HepG2 (cell line): Measurements from ENCODE around the gene HSPA1A. TPM values are rescaled to one million over a fixed set of nuclear protein-coding genes. Genes with fewer than 3 reads are reported as not detected.

Experiments
- AHR ChIP-seq: IDR thresholded peaks from 2 replicates; pipeline ENCODE4 v1.6.1; 2018; ENCODE audit warnings: missing genetic modification reagents, missing compliant biosample characterization
- BRD4 ChIP-seq: sonication (generic); formaldehyde crosslinking; IDR thresholded peaks from 2 replicates; pipeline ENCODE4 v1.4.0; 2020; ENCODE audit warnings: missing genetic modification reagents
- CENPT ChIP-seq: sonication (generic); formaldehyde crosslinking; IDR thresholded peaks from 2 replicates; pipeline ENCODE4 v1.8.0; 2022; ENCODE audit warnings: low read depth, mild to moderate bottlenecking, moderate library complexity, missing genetic modification reagents
- CREB1 ChIP-seq, 2 experiments: fragments of 450-650 bp in 1 of 2; IDR thresholded peaks; 2 replicates each; pipeline ENCODE4 v1.6.1; 2016 to 2017; ENCODE audit warnings: control low read depth in 1 of 2, mild to moderate bottlenecking in 1 of 2, missing compliant biosample characterization in 1 of 2, missing genetic modification characterization in 1 of 2
- FOXP1 ChIP-seq, 2 experiments: fragments of 450-650 bp in 1 of 2; IDR thresholded peaks; 2 replicates each; pipeline ENCODE4 v1.6.1; 2017 to 2018; ENCODE audit warnings: antibody characterized with exemption in 1 of 2
- GATAD2A ChIP-seq: IDR thresholded peaks from 2 replicates; pipeline ENCODE4 v1.6.1; 2016
- HOXA3 ChIP-seq: sonication (generic); formaldehyde crosslinking; IDR thresholded peaks from 2 replicates; pipeline ENCODE4 v1.5.0; 2020; ENCODE audit warnings: missing genetic modification reagents
- RARG ChIP-seq: sonication (generic); formaldehyde crosslinking; IDR thresholded peaks from 2 replicates; pipeline ENCODE4 v1.4.0; 2020; ENCODE audit warnings: low read depth, mild to moderate bottlenecking, missing genetic modification reagents
- REPIN1 ChIP-seq: sonication (generic); formaldehyde crosslinking; IDR thresholded peaks from 2 replicates; pipeline ENCODE4 v1.8.0; 2022; ENCODE audit warnings: missing genetic modification reagents, low read depth, mild to moderate bottlenecking, borderline replicate concordance
- SMAD9 ChIP-seq: sonication (generic); formaldehyde crosslinking; IDR thresholded peaks from 2 replicates; pipeline ENCODE4 v1.5.1; 2020; ENCODE audit warnings: mild to moderate bottlenecking, missing genetic modification reagents
- SP5 ChIP-seq: IDR thresholded peaks from 2 replicates; pipeline ENCODE4 v1.6.1; 2016; ENCODE audit warnings: low read depth, borderline replicate concordance
- SRSF1 ChIP-seq: fragments of 200-400 bp; formaldehyde crosslinking; optimal IDR thresholded peaks from 2 replicates; pipeline ENCODE3; 2017; ENCODE audit warnings: mild to moderate bottlenecking, low read depth, low read length, moderate library complexity
- THAP11 ChIP-seq: IDR thresholded peaks from 2 replicates; pipeline ENCODE4 v1.6.1; 2016; ENCODE audit warnings: missing biosample characterization, missing genetic modification reagents
- ZFP37 ChIP-seq: sonication (generic); formaldehyde crosslinking; IDR thresholded peaks from 2 replicates; pipeline ENCODE4 v1.4.0; 2020; ENCODE audit warnings: missing genetic modification reagents, borderline replicate concordance
- ZKSCAN8 ChIP-seq: IDR thresholded peaks from 2 replicates; pipeline ENCODE4 v1.6.1; 2016; ENCODE audit warnings: borderline replicate concordance, missing genetic modification reagents, missing compliant biosample characterization
- ZNF207 ChIP-seq: fragments of 450-650 bp; IDR thresholded peaks from 2 replicates; pipeline ENCODE4 v1.6.1; 2016; ENCODE audit warnings: antibody characterized with exemption, borderline replicate concordance
- ZNF441 ChIP-seq: sonication (generic); formaldehyde crosslinking; IDR thresholded peaks from 2 replicates; pipeline ENCODE4 v1.7.0; 2021; ENCODE audit warnings: missing genetic modification reagents, borderline replicate concordance
- ZNF563 ChIP-seq: sonication (generic); formaldehyde crosslinking; IDR thresholded peaks from 2 replicates; pipeline ENCODE4 v1.8.0; 2022; ENCODE audit warnings: mild to moderate bottlenecking, moderate library complexity, missing genetic modification reagents
- ZNF775 ChIP-seq: sonication (generic); formaldehyde crosslinking; IDR thresholded peaks from 2 replicates; pipeline ENCODE4 v1.4.0; 2020; ENCODE audit warnings: missing genetic modification reagents, mild to moderate bottlenecking, moderate library complexity, borderline replicate concordance
- ZNF878 ChIP-seq: sonication (generic); formaldehyde crosslinking; IDR thresholded peaks from 2 replicates; pipeline ENCODE4 v1.8.1; 2023; ENCODE audit warnings: mild to moderate bottlenecking, missing genetic modification reagents, moderate library complexity
- polyA plus RNA-seq, 8 experiments: library from polyadenylated mRNA; depleted of rRNA in 3 of 8; stranded (reverse) in 7 of 8; unstranded in 1 of 8; fragments of >200 nt; fragmentation: Illumina TruSeq in 4 of 8; extraction: Trizol in 4 of 8; gene quantifications; 2 replicates each; pipeline versions ENCODE4 v1.2.1 to v1.2.3, GENCODE V29; 2011 to 2016; ENCODE audit warnings: low read depth in 4 of 8, missing spikeins in 1 of 8, mixed read lengths in 1 of 8; ENCODE audit not compliant: insufficient read depth in 1 of 8
- total RNA-seq, 5 experiments: library from RNA; depleted of rRNA; stranded (reverse); fragments of >200 nt; fragmentation: Illumina TruSeq; extraction: Trizol; gene quantifications; 2 replicates each; pipeline ENCODE4 v1.2.3, GENCODE V29; 2016; ENCODE audit warnings: low read depth in 1 of 5
- TF ChIP-seq, protein P1 (sequence below): sonication (generic); formaldehyde crosslinking; IDR thresholded peaks from 2 replicates; pipeline ENCODE4 v1.5.1; 2020; ENCODE audit warnings: mild to moderate bottlenecking, missing genetic modification reagents, moderate library complexity
- TF ChIP-seq, protein P2 (sequence below): sonication (generic); formaldehyde crosslinking; IDR thresholded peaks from 2 replicates; pipeline ENCODE4 v1.8.1; 2022; ENCODE audit warnings: mild to moderate bottlenecking, missing genetic modification reagents
- TF ChIP-seq, protein P3 (sequence below), 2 experiments: sonication (generic) in 1 of 2; formaldehyde crosslinking in 1 of 2; IDR thresholded peaks; 2 replicates each; pipeline versions ENCODE4 v1.5.1 to v1.6.1; 2011 to 2020; ENCODE audit warnings: borderline replicate concordance in 1 of 2, low read depth in 1 of 2, low read length in 1 of 2, mild to moderate bottlenecking in 1 of 2, missing genetic modification reagents in 1 of 2, moderate library complexity in 1 of 2
- TF ChIP-seq, protein P4 (sequence below): sonication (generic); formaldehyde crosslinking; IDR thresholded peaks from 2 replicates; pipeline ENCODE4 v1.5.1; 2020; ENCODE audit warnings: missing genetic modification reagents, mild to moderate bottlenecking, borderline replicate concordance

HSPA1A gene
- total and polyA plus RNA-seq, 2 of the 13 experiments (the other 11 are each of a cell fraction or from before 2014, with no cell fraction given): 44.5 to 85.0 TPM

DNA sequence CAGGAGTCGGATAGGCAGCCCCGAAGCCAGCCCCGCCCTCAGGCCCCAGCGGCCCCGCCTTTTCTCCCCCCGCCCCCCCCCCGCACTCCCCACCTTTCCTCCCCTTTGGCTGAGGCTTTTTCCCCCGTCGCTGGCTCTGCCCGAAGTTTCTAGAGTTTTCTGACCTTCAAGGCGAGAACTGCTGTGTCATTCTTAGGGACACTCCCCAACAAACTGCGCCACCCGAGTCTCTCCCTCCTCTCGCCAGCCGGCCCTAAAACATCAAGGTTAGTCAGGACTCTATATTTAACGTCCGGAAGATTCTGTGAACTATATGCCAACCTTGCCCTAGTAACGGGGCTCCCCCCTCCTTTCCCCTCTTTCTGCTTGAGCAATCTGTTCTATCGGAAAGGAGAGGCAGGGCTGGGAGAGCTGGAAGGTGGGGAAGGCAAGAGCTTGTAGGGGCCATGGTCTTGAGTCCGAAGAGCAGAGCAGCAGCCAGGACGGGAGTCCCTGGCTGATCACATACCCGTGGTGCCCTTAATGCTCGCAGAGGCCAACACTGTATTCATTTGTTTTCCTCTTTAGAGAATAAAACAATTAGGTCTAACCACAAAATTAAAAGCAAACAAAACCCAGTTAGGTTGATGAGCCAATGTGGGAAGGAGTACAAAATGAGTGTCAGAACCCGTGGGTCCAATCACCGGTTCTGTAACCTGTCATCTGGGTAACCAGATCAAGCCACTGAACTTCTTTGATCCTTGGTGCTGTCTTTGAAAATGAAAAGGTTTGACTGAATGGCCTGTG is 6.9 kb downstream of the HSPA1A start (continued):
- TF ChIP-seq ZNF563 (CRISPR knock-in tag) (no peak), ZNF878 (CRISPR knock-in tag) (no peak), ZNF207 (no peak), RARG (CRISPR knock-in tag) (no peak), ZKSCAN8 (CRISPR knock-in tag) (no peak), HOXA3 (CRISPR knock-in tag) (no peak), SRSF1 (no peak), FOXP1 (IDR thresholded peaks at IDR 0.05) (no peak), FOXP1 (CRISPR knock-in tag; IDR thresholded peaks at IDR 0.05) (no peak), BRD4 (CRISPR knock-in tag) (no peak), SP5 (no peak), ZNF441 (no peak), GATAD2A (CRISPR knock-in tag) (peak; percentile 75), CENPT (CRISPR knock-in tag) (no peak), CREB1 (IDR thresholded peaks at IDR 0.05) (no peak), CREB1 (CRISPR knock-in tag; IDR thresholded peaks at IDR 0.05) (0 out of 2 replicates have a peak, but pooled peaks have one; percentile 7), REPIN1 (no peak), THAP11 (CRISPR knock-in tag) (peak; percentile 37; the same call in 1 of the 2 replicates), SMAD9 (no peak), ZNF775 (CRISPR knock-in tag) (no peak), AHR (CRISPR knock-in tag) (no peak), ZFP37 (CRISPR knock-in tag) (0 out of 2 replicates have a peak, but pooled peaks have one; percentile 62)
- TF ChIP-seq, protein P1, sequence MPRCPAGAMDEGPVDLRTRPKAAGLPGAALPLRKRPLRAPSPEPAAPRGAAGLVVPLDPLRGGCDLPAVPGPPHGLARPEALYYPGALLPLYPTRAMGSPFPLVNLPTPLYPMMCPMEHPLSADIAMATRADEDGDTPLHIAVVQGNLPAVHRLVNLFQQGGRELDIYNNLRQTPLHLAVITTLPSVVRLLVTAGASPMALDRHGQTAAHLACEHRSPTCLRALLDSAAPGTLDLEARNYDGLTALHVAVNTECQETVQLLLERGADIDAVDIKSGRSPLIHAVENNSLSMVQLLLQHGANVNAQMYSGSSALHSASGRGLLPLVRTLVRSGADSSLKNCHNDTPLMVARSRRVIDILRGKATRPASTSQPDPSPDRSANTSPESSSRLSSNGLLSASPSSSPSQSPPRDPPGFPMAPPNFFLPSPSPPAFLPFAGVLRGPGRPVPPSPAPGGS (CRISPR knock-in tag): no peak
- TF ChIP-seq, protein P2, sequence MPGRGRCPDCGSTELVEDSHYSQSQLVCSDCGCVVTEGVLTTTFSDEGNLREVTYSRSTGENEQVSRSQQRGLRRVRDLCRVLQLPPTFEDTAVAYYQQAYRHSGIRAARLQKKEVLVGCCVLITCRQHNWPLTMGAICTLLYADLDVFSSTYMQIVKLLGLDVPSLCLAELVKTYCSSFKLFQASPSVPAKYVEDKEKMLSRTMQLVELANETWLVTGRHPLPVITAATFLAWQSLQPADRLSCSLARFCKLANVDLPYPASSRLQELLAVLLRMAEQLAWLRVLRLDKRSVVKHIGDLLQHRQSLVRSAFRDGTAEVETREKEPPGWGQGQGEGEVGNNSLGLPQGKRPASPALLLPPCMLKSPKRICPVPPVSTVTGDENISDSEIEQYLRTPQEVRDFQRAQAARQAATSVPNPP (CRISPR knock-in tag): no peak
- TF ChIP-seq, protein P3, sequence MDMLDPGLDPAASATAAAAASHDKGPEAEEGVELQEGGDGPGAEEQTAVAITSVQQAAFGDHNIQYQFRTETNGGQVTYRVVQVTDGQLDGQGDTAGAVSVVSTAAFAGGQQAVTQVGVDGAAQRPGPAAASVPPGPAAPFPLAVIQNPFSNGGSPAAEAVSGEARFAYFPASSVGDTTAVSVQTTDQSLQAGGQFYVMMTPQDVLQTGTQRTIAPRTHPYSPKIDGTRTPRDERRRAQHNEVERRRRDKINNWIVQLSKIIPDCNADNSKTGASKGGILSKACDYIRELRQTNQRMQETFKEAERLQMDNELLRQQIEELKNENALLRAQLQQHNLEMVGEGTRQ (IDR thresholded peaks at IDR 0.05; ENCODE audit: low read depth, low read length): 0 out of 2 replicates have a peak, but pooled peaks have one; percentile 12
- TF ChIP-seq, protein P3 (CRISPR knock-in tag; IDR thresholded peaks at IDR 0.05; ENCODE audit: borderline replicate concordance): no peak
- TF ChIP-seq, protein P4, sequence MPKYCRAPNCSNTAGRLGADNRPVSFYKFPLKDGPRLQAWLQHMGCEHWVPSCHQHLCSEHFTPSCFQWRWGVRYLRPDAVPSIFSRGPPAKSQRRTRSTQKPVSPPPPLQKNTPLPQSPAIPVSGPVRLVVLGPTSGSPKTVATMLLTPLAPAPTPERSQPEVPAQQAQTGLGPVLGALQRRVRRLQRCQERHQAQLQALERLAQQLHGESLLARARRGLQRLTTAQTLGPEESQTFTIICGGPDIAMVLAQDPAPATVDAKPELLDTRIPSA (CRISPR knock-in tag): no peak
